ENCODE data around the gene MAP3K2.

GRCh38 chr2:127394492-127394891, 6.7 kb upstream of the MAP3K2 start:
- no peak for TF ChIP-seq CTCF (IDR thresholded peaks at IDR 0.05; ENCODE audit: low read length)
- no peak for TF ChIP-seq EZH2 (IDR thresholded peaks at IDR 0.05; ENCODE audit: borderline replicate concordance, low read length)

All from OCI-LY1 (cell line).